GM12801 (cell line): Measurements from ENCODE around the gene SART3.

ENCODE experiments used
- CTCF ChIP-seq: IDR thresholded peaks from one replicate; pipeline ENCODE4 v1.5.1; 2011; ENCODE audit warnings: control low read depth; ENCODE audit not compliant: insufficient read length; ENCODE audit errors: extremely low read depth

The SART3 gene

GRCh38 chr12:108527166-108527496, 33.8 kb downstream of the SART3 start:
- TF ChIP-seq CTCF, result no peak

- TF ChIP-seq CTCF, result no peak
Measured at GRCh38 chr12:108526482-108527165, 34.3 kb downstream of the SART3 start.

GRCh38 chr12:108525681-108526080, 35.3 kb downstream of the SART3 start:
- no peak for TF ChIP-seq CTCF

GRCh38 chr12:108523365-108523764, 37.6 kb downstream of the SART3 start:
- no peak for TF ChIP-seq CTCF

- no peak for TF ChIP-seq CTCF
Measured at GRCh38 chr12:108519558-108519957, 41.4 kb downstream of the SART3 start.

GRCh38 chr12:108518716-108519496, 42.1 kb downstream of the SART3 start:
- no peak for TF ChIP-seq CTCF

- TF ChIP-seq CTCF, result no peak
Measured at GRCh38 chr12:108518101-108518715, 42.8 kb downstream of the SART3 start.
